OCI-LY3 (cell line): ENCODE data around the gene IFI27.

Source experiments
- H2AFZ ChIP-seq: fragments of 200-600, 300-600 bp; shearing (Covaris generic); 2 replicates; pipeline ENCODE4 v1.6.0; 2014; ENCODE audit warnings: antibody characterized with exemption, low read depth, low read length
- H3K27ac ChIP-seq: fragments of 200-600, 300-600 bp; sonication (generic); 2 replicates; pipeline ENCODE4 v1.5.1; 2014; ENCODE audit warnings: mild to moderate bottlenecking, low read length, moderate library complexity, mixed read lengths
- H3K27me3 ChIP-seq: fragments of 200-600, 300-600 bp; sonication (generic); 2 replicates; pipeline ENCODE4 v1.6.1; 2014; ENCODE audit warnings: low read depth, low read length, mixed read lengths
- H3K36me3 ChIP-seq: fragments of 200-600, 300-600 bp; sonication (generic); replicated peaks from 2 replicates; pipeline ENCODE3; 2014; ENCODE audit warnings: low read depth, low read length, mixed read lengths
- H3K4me1 ChIP-seq: fragments of 300-600, 200-600 bp; sonication (generic); 2 replicates; pipeline ENCODE4 v1.6.1; 2014; ENCODE audit warnings: low read length, mixed read lengths
- H3K4me2 ChIP-seq: fragments of 200-600, 300-600 bp; sonication (generic); 2 replicates; pipeline ENCODE4 v1.6.1; 2014; ENCODE audit warnings: low read length, mixed read lengths
- H3K4me3 ChIP-seq: fragments of 300-600, 200-600 bp; sonication (generic); 2 replicates; pipeline ENCODE4 v1.5.1; 2014; ENCODE audit warnings: antibody characterized with exemption, mild to moderate bottlenecking, low read length, moderate library complexity
- H3K79me2 ChIP-seq: fragments of 300-600, 200-600 bp; shearing (Covaris generic); 2 replicates; pipeline ENCODE4 v1.6.1; 2014; ENCODE audit warnings: mild to moderate bottlenecking, low read length, mixed read lengths
- H3K9ac ChIP-seq: fragments of 300-600, 200-600 bp; shearing (Covaris generic); 2 replicates; pipeline ENCODE4 v1.6.0; 2014; ENCODE audit warnings: mild to moderate bottlenecking, low read length, moderate library complexity
- H3K9me3 ChIP-seq: fragments of 200-600, 300-600 bp; shearing (Covaris generic); 2 replicates; pipeline ENCODE4 v1.6.1; 2014; ENCODE audit warnings: low read length, mixed read lengths; ENCODE audit not compliant: insufficient read depth
- H4K20me1 ChIP-seq: fragments of 200-600, 300-600 bp; sonication (generic); 2 replicates; pipeline ENCODE4 v1.6.1; 2016; ENCODE audit warnings: low read length, mixed read lengths; ENCODE audit not compliant: insufficient read depth
- CTCF ChIP-seq: fragments of 200-600, 300-600 bp; sonication (generic); IDR thresholded peaks from 2 replicates; pipeline ENCODE4 v1.5.1; 2014; ENCODE audit warnings: antibody characterized with exemption, low read length, low read depth
- EZH2phosphoT487 ChIP-seq: fragments of 200-600 bp; shearing (Covaris generic); IDR thresholded peaks from 2 replicates; pipeline ENCODE4 v1.6.1; 2018; ENCODE audit warnings: antibody characterized with exemption, mixed run types, low read depth

Gene IFI27

GRCh38 chr14:94163796-94164195 is 53.3 kb downstream of the IFI27 start:
- Histone ChIP-seq H3K27me3 (no peaks in the 10 kb centered on the region), H4K20me1 (no peaks in the 10 kb centered on the region), H3K27ac (no peak overlapping the region), H3K79me2 (no peaks in the 10 kb centered on the region), H3K36me3 (no peaks in the 10 kb centered on the region), H3K9ac (no peak overlapping the region), H2AFZ (no peak overlapping the region), H3K4me1 (no peaks in the 10 kb centered on the region), H3K4me3 (no peak overlapping the region), H3K4me2 (no peak overlapping the region), H3K9me3 (no peaks in the 10 kb centered on the region)
- no peak for TF ChIP-seq CTCF
- no peak for TF ChIP-seq EZH2phosphoT487

- no peak overlapping the region for H3K27ac ChIP-seq
Observed at GRCh38 chr14:94164685-94165431, 54.3 kb downstream of the IFI27 start.

GRCh38 chr14:94165744-94166143 is 55.2 kb downstream of the IFI27 start:
- no peak for TF ChIP-seq CTCF
- TF ChIP-seq EZH2phosphoT487 = no peak
- Histone ChIP-seq H3K4me2 (no peak overlapping the region), H4K20me1 (no peaks in the 10 kb centered on the region), H3K9ac (no peak overlapping the region), H3K4me1 (0 out of 2 replicates have a peak, but pooled peaks cover 3% of the 10 kb centered on the region), H3K4me3 (no peak overlapping the region), H3K79me2 (no peaks in the 10 kb centered on the region), H2AFZ (no peak overlapping the region), H3K27me3 (no peaks in the 10 kb centered on the region), H3K36me3 (no peaks in the 10 kb centered on the region), H3K27ac (no peak overlapping the region), H3K9me3 (no peaks in the 10 kb centered on the region)

More at GRCh38 chr14:94164685-94165431, 54.3 kb downstream of the IFI27 start:
- Histone ChIP-seq H3K9ac (no peak overlapping the region), H3K4me3 (no peak overlapping the region), H2AFZ (no peak overlapping the region), H4K20me1 (no peaks in the 10 kb centered on the region), H3K4me2 (no peak overlapping the region), H3K79me2 (no peaks in the 10 kb centered on the region), H3K4me1 (no peaks in the 10 kb centered on the region), H3K27me3 (no peaks in the 10 kb centered on the region), H3K36me3 (no peaks in the 10 kb centered on the region), H3K9me3 (no peaks in the 10 kb centered on the region)
- TF ChIP-seq CTCF = no peak
- TF ChIP-seq EZH2phosphoT487 = no peak
